ENCODE data around the gene CILP2. TPM values are rescaled to one million over a fixed set of nuclear protein-coding genes. Genes with fewer than 3 reads are reported as not detected.

The CILP2 gene
- total RNA-seq, 3 donors from 2014 or later = 0.15 to 0.66 (median 0.16) TPM

DNA sequence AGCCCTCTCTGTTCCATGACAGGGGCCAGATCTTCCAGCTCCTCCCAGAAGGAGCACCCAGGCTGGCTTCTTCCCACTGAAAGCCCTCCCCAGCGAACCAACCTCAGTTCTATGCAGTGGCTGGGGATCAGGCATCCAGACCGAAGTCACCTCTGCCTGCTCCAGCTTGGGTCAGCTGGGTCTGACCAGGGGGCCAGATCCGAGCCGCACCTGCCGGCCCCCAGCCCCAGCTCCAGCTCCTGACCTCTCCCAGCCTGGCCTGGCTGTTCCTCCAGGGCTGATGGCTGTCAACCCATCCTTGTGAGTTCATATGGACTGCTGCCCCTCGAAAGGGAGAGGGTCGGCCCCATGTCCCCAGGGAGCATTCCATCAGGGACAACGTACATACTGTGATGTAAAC lies 30.7 kb upstream of the CILP2 start:
- intact Hi-C loops (cut with DNase I; ENCODE audit: low total_unique reads) = no loop called here
- Histone ChIP-seq H3K36me3 (peaks cover 5% of the 10 kb centered on the region), H3K4me3 (no peak overlapping the region), H3K27ac (no peak overlapping the region), H3K9me3 (no peaks in the 10 kb centered on the region), H3K27me3 (no peaks in the 10 kb centered on the region), H3K4me1 (no peaks in the 10 kb centered on the region)
- TF ChIP-seq CTCF (IDR thresholded peaks at IDR 0.05) = no peak
- no peak for TF ChIP-seq POLR2A (IDR thresholded peaks at IDR 0.05)
- no peak for TF ChIP-seq POLR2AphosphoS5 (IDR thresholded peaks at IDR 0.05)
- DNase-seq (ENCODE audit: low spot score in 2 of 2) = no peak

- no peaks in the 10 kb centered on the region for H3K27me3 ChIP-seq
- no peaks in the 10 kb centered on the region for H3K9me3 ChIP-seq
- DNase-seq (ENCODE audit: low spot score in 2 of 2) = no peak
- H3K36me3 ChIP-seq = no peaks in the 10 kb centered on the region
- intact Hi-C loops (cut with DNase I; ENCODE audit: low total_unique reads) = loop anchor here (2.0 kb wide), 1 partner anchor 53 kb away; no protein-coding TSS in a partner anchor
- no peak overlapping the region for H3K4me3 ChIP-seq
- H3K27ac ChIP-seq = no peak overlapping the region
- TF ChIP-seq POLR2A (IDR thresholded peaks at IDR 0.05) = no peak
- no peaks in the 10 kb centered on the region for H3K4me1 ChIP-seq
Observed at GRCh38 chr19:19508217-19508616, 29.8 kb upstream of the CILP2 start.

DNA sequence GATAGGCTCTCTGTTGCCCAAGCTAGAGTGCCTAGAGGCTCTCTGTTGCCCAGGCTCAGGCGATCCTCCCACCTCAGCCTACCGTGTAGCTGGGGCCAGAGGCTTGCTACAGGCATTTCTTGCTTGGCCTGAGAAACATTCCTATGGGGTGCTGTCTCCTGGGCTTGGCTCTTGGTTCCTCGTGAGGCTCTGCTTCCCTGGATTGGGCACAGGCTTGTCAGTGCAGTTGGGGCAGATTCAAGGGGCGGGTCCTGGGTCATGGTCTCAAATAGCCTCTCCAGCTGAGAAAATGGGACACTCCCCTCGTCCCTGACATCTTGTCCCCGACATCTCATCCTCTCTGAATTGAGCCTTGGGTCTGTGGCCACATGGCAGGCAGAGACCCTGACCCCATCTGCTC lies 27.6 kb upstream of the CILP2 start:
- H3K4me3 ChIP-seq = no peak overlapping the region
- intact Hi-C loops (cut with DNase I; ENCODE audit: low total_unique reads) = no loop called here
- DNase-seq (ENCODE audit: low spot score in 2 of 2) = no peak
- H3K36me3 ChIP-seq = no peaks in the 10 kb centered on the region
- H3K27me3 ChIP-seq = no peaks in the 10 kb centered on the region
- no peak for TF ChIP-seq POLR2AphosphoS5 (IDR thresholded peaks at IDR 0.05)
- TF ChIP-seq POLR2A (IDR thresholded peaks at IDR 0.05) = no peak
- no peak for TF ChIP-seq CTCF (IDR thresholded peaks at IDR 0.05)
- no peaks in the 10 kb centered on the region for H3K4me1 ChIP-seq
- no peak overlapping the region for H3K27ac ChIP-seq
- H3K9me3 ChIP-seq = no peaks in the 10 kb centered on the region

GRCh38 chr19:19513682-19514081 lies 24.4 kb upstream of the CILP2 start:
- peak overlapping the region; percentile 6 to 85 (median 23) for H3K4me3 ChIP-seq
- H3K36me3 ChIP-seq = no peaks in the 10 kb centered on the region
- no peak overlapping the region for H3K27ac ChIP-seq
- H3K4me1 ChIP-seq = peaks cover 0 to 5% of the 10 kb centered on the region in 2 donors
- H3K9me3 ChIP-seq = no peaks in the 10 kb centered on the region
- TF ChIP-seq POLR2A (IDR thresholded peaks at IDR 0.05) = no peak
- TF ChIP-seq POLR2AphosphoS5 (IDR thresholded peaks at IDR 0.05) = no peak
- no peak for TF ChIP-seq CTCF (IDR thresholded peaks at IDR 0.05)
- no peak for DNase-seq (ENCODE audit: low spot score in 2 of 2)
- intact Hi-C loops (cut with DNase I; ENCODE audit: low total_unique reads) = no loop called here
- no peaks in the 10 kb centered on the region for H3K27me3 ChIP-seq

DNA sequence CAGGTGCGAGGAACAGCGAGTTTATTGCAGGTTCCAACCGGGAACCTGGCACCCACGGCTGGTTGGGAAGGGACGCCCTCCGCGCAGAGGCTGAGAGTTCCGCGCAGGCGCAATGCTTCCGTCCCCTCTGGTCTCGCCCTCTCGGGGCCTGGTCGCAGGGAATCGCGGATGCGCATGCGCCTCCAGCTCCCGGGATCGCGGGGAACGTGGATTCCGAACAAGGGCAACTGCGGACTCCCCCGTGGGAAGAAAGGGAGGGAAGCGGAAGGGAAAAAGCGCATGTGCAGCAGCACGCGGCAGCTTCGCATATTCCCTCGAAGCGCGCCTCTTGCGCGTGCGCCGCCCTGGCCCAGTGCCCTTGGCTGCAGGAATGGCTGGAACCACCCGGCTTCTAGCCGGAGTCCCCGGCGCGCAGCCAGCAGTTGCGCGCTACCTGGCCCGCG lies 23.8 kb upstream of the CILP2 start:
- intact Hi-C loops (cut with DNase I; ENCODE audit: low total_unique reads) = no loop called here
- Histone ChIP-seq H3K27me3 (no peaks in the 10 kb centered on the region), H3K4me1 (peaks cover 0 to 5% of the 10 kb centered on the region in 2 donors), H3K9me3 (no peaks in the 10 kb centered on the region), H3K4me3 (peak overlapping the region; percentile 6 to 85 (median 23)), H3K27ac (no peak overlapping the region), H3K36me3 (no peaks in the 10 kb centered on the region)
- TF ChIP-seq POLR2A (IDR thresholded peaks at IDR 0.05) (no peak), POLR2AphosphoS5 (IDR thresholded peaks at IDR 0.05) (no peak), CTCF (IDR thresholded peaks at IDR 0.05) (no peak)
- no peak for DNase-seq (ENCODE audit: low spot score in 2 of 2)
